Karpas-422 (cell line): Measurements from ENCODE around the gene SDSL. TPM values are rescaled to one million over a fixed set of nuclear protein-coding genes. Genes with fewer than 3 reads are reported as not detected.
A peak's percentile ranks its signal among the peaks of the same experiment; 100 is the strongest.

Experiments used
- DNase-seq: peaks from one replicate; pipeline ENCODE4 v3.0.0-alpha.2; 2015
- H2AFZ ChIP-seq: fragments of 200-600 bp; sonication (generic); 2 replicates; pipeline ENCODE4 v1.6.1; 2014; ENCODE audit warnings: antibody characterized with exemption, low read length, mixed read lengths
- H3K27ac ChIP-seq: fragments of 200-600 bp; sonication (generic); 2 replicates; pipeline ENCODE4 v1.5.1; 2014; ENCODE audit warnings: mild to moderate bottlenecking, low read length, moderate library complexity
- H3K27me3 ChIP-seq: fragments of 200-600 bp; sonication (generic); 2 replicates; pipeline ENCODE4 v1.6.1; 2014; ENCODE audit warnings: low read length, mixed read lengths
- H3K36me3 ChIP-seq: fragments of 200-600 bp; sonication (generic); 2 replicates; pipeline ENCODE4 v1.6.1; 2014; ENCODE audit warnings: low read length, mixed read lengths; ENCODE audit not compliant: insufficient read depth
- H3K4me1 ChIP-seq: fragments of 200-600 bp; sonication (generic); 2 replicates; pipeline ENCODE4 v1.6.1; 2014; ENCODE audit warnings: mild to moderate bottlenecking, low read length, mixed read lengths
- H3K4me2 ChIP-seq: fragments of 200-600 bp; sonication (generic); 2 replicates; pipeline ENCODE4 v1.6.1; 2014; ENCODE audit warnings: low read length, low read depth, mild to moderate bottlenecking; ENCODE audit not compliant: poor library complexity, severe bottlenecking
- H3K4me3 ChIP-seq: fragments of 200-600 bp; sonication (generic); 2 replicates; pipeline ENCODE4 v1.5.1; 2014; ENCODE audit warnings: mild to moderate bottlenecking, antibody characterized with exemption, low read length, mixed read lengths
- H3K79me2 ChIP-seq: fragments of 200-600 bp; sonication (generic); 2 replicates; pipeline ENCODE4 v1.6.1; 2014; ENCODE audit warnings: mild to moderate bottlenecking, low read length, mixed read lengths
- H3K9ac ChIP-seq: fragments of 200-600 bp; sonication (generic); 2 replicates; pipeline ENCODE4 v1.6.0; 2014; ENCODE audit warnings: low read length
- H3K9me2 ChIP-seq: fragments of 200-600 bp; sonication (generic), shearing (Covaris generic); replicated peaks from 2 replicates; pipeline ENCODE4 v1.6.0; 2014; ENCODE audit warnings: mild to moderate bottlenecking, low read length, moderate library complexity; ENCODE audit not compliant: insufficient read depth
- H3K9me3 ChIP-seq: fragments of 300-700, 200-600 bp; sonication (generic); 2 replicates; pipeline ENCODE4 v1.6.1; 2014; ENCODE audit warnings: low read length, mixed read lengths
- H4K20me1 ChIP-seq: fragments of 200-600 bp; sonication (generic); 2 replicates; pipeline ENCODE4 v1.6.1; 2014; ENCODE audit warnings: mild to moderate bottlenecking, antibody characterized with exemption, low read length, low read depth; ENCODE audit not compliant: insufficient read depth
- total RNA-seq: library from RNA; depleted of rRNA; stranded (reverse); fragments of >200 nt; shearing (Covaris generic); gene quantifications from 2 replicates; pipeline ENCODE4 v1.2.3, GENCODE V29; 2014; ENCODE audit warnings: low replicate concordance; rRNA removed

SDSL gene, protein sequence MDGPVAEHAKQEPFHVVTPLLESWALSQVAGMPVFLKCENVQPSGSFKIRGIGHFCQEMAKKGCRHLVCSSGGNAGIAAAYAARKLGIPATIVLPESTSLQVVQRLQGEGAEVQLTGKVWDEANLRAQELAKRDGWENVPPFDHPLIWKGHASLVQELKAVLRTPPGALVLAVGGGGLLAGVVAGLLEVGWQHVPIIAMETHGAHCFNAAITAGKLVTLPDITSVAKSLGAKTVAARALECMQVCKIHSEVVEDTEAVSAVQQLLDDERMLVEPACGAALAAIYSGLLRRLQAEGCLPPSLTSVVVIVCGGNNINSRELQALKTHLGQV
- not detected in 2 replicates for total RNA-seq

DNA sequence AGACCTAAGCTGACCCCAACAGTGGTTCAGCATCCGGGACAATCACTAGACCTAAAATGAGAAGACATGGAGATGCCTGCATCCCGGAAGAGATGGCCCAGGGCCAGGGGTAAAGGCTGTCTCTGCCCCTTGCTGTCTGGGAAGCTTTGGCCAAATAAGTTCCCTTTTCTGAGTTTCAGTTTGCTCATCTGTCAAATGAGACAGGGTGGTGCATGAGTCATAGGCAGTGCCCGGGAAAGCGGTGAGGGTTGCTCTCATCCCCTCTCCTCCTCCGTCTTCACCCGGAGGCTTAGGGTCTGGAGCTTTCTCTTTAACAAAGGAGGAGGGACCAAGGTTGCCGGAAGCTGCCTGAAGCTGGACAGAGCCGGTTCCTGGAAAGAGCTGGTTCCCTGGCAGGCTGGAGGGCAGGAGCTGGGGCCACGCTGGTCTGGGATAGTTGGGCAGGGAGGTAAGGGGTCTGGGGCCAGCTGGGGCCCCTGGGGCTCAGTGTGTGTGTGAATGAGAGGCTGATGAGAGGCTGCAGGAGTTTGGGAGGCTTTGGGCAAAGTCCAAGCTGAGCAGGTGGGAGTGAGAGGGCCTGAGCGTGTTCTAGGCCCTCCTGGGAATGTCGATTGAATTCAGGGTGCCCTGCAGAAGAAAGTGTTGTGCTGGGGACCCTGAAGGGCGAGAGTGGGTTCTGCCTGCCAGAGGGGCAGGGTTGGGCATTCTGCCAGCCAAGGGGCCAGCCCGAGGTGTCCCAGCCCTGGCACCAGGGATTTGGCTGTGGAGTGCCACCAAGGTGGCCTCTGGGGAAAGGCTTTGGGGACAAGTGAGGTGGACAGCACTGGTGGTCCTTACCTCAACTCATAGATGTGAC is at the start of gene SDSL:
SDSL (plus strand) TSS at position 351 of the 856 bp plus-strand sequence. CDS start 5,603 bp downstream, outside the sequence.
- Histone ChIP-seq H3K27ac (no peak within 1 kb of the TSS), H3K4me2 (peak within 1 kb of the TSS; percentile 48), H3K4me3 (no peak within 1 kb of the TSS; the same call in 1 of the 2 replicates), H3K79me2 (no peaks in the 10 kb centered on the region), H3K9ac (no peak within 1 kb of the TSS), H2AFZ (no peak within 1 kb of the TSS), H3K9me3 (no peaks in the 10 kb centered on the region), H4K20me1 (0 out of 2 replicates have a peak, but pooled peaks cover 5% of the 10 kb centered on the region), H3K4me1 (peaks cover 26% of the 10 kb centered on the region), H3K36me3 (no peaks in the 10 kb centered on the region), H3K9me2 (no peaks in the 10 kb centered on the region), H3K27me3 (no peaks in the 10 kb centered on the region)
- DNase-seq, result peak; percentile 83

DNA sequence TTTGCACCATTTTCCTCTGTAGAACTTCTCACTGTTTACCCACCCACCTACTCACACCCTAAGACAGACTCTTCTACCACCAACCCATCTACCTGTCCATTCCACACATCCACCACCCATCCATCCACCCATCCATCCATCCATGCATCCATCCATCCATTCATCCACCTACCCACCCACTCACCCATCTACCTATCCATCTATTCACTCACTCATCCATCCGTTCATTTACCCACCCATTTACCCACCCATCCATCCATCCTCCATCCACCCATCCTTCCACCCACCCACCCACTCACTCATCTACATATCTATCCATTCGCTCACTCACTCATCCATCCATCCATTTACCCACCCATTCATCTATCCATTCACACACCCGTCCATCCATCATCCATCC is 48.7 kb upstream of the SDSL start:
- Histone ChIP-seq H3K9me3 (no peaks in the 10 kb centered on the region), H2AFZ (no peak overlapping the region), H3K4me1 (no peaks in the 10 kb centered on the region; the same call in 1 of the 2 replicates), H3K4me3 (no peak overlapping the region), H3K36me3 (0 out of 2 replicates have a peak, but pooled peaks cover 2% of the 10 kb centered on the region), H3K27ac (no peak overlapping the region), H3K27me3 (no peaks in the 10 kb centered on the region), H3K79me2 (no peaks in the 10 kb centered on the region), H4K20me1 (no peaks in the 10 kb centered on the region), H3K9ac (no peak overlapping the region), H3K4me2 (no peak overlapping the region), H3K9me2 (no peaks in the 10 kb centered on the region)
- no peak for DNase-seq

DNA sequence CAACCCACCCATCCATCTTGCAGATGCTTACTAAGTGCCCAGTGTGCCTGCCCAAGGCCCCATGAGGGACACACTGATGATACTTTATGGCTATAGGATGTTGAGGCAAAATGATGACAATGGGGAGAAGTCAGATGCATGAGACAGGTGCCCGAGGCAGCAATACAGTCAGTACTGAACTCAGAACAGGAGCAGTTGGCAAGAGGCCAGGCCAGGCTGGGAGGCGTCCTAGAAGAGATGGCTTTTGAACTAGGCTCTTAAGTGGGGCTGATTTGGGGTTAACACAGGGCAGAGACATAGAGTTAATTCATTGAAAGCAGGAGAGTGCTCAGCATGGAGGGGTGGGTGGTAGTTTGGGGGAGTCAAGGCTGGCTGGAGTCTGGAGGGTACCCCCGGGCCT is 48.2 kb upstream of the SDSL start:
- Histone ChIP-seq H3K27me3 (no peaks in the 10 kb centered on the region), H3K4me1 (no peaks in the 10 kb centered on the region; the same call in 1 of the 2 replicates), H3K9ac (no peak overlapping the region), H3K36me3 (0 out of 2 replicates have a peak, but pooled peaks cover 2% of the 10 kb centered on the region), H4K20me1 (no peaks in the 10 kb centered on the region), H3K9me3 (no peaks in the 10 kb centered on the region), H3K9me2 (no peaks in the 10 kb centered on the region), H3K27ac (no peak overlapping the region), H3K4me2 (no peak overlapping the region), H3K4me3 (no peak overlapping the region), H3K79me2 (no peaks in the 10 kb centered on the region), H2AFZ (no peak overlapping the region)
- DNase-seq, result no peak

DNA sequence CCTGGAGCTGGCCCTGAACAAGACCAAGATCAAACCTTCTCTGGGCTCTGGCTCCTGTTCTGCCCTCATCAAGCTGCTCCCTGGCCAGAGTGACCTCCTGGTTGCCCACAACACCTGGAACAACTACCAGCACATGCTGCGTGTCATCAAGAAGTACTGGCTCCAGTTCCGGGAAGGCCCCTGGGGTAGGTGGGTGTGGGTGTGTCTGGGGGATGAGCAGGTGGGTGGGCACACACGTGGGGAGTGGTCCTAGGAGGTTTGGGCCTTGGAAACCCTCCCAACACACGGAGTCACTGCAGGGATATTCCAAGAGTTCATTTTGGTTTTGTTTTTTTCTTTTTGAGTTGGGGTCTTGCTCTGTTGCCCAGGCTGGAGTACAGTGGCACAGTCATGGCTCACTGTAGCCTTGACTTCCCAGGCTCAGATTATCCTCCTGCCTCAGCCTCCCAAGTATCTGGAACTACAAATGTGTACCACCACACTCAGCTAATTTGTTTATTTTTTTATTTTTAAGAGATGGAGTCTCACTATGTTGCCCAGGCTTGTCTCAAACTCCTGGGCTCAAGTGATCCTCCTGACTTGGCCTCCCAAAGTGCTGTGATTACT is 47.3 kb upstream of the SDSL start:
- Histone ChIP-seq H3K4me2 (no peak overlapping the region), H4K20me1 (no peaks in the 10 kb centered on the region), H3K27ac (no peak overlapping the region), H3K79me2 (no peaks in the 10 kb centered on the region), H3K9ac (no peak overlapping the region), H3K9me3 (no peaks in the 10 kb centered on the region), H3K36me3 (0 out of 2 replicates have a peak, but pooled peaks cover 2% of the 10 kb centered on the region), H3K4me1 (no peaks in the 10 kb centered on the region; the same call in 1 of the 2 replicates), H3K4me3 (no peak overlapping the region), H2AFZ (no peak overlapping the region), H3K9me2 (no peaks in the 10 kb centered on the region), H3K27me3 (no peaks in the 10 kb centered on the region)
- no peak for DNase-seq

DNA sequence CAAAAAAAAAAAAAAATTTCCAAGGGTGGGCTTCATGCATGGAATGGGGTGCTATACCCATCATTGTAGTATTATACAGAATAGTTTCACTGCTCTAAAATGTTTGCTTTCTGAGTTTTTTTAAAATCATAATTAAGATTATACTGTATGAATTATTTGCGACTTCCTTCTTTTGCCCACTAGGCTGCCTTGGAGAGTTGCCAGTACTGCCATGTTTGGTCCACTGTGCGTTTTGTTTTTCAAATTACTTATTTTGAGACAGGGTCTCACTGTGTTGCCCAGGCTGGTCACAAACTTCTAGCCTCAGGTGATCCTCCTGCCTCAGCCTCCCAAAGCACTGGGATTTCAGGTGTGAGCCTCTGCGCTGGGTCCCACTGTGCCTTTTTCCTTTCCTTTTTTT is 43.9 kb upstream of the SDSL start:
- no peak for DNase-seq
- H3K4me3 ChIP-seq, result no peak overlapping the region
- H3K27me3 ChIP-seq, result no peaks in the 10 kb centered on the region
- H3K9ac ChIP-seq, result no peak overlapping the region
- 0 out of 2 replicates have a peak, but pooled peaks cover 2% of the 10 kb centered on the region for H3K36me3 ChIP-seq
- H3K9me2 ChIP-seq, result no peaks in the 10 kb centered on the region
- H3K4me1 ChIP-seq, result no peaks in the 10 kb centered on the region
- no peak overlapping the region for H2AFZ ChIP-seq
- H3K27ac ChIP-seq, result no peak overlapping the region
- H3K9me3 ChIP-seq, result no peaks in the 10 kb centered on the region
- no peaks in the 10 kb centered on the region for H4K20me1 ChIP-seq
- H3K4me2 ChIP-seq, result no peak overlapping the region
- no peaks in the 10 kb centered on the region for H3K79me2 ChIP-seq

DNA sequence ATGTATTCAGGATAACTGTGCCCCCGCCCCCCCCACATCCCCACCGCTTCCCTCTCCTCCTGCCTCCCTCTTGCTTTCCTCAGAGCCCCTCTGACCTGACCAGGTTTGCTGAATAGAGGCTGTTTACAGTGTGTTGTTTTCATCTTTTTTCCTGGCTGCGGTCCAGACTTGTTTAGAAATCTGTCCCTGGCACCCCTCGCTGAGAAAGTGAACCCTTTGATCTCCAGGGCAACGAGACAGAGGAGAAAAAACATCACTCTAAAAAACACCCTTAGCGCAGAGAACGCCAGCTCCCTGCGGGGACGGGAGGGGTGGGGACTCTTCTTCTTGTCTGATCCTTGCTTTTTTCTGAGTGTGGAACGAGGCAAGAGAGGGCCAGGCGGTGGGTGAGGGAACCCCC is 41.0 kb upstream of the SDSL start:
- Histone ChIP-seq H3K4me3 (no peak overlapping the region), H3K4me2 (no peak overlapping the region), H3K9me3 (no peaks in the 10 kb centered on the region), H4K20me1 (no peaks in the 10 kb centered on the region), H3K9ac (no peak overlapping the region), H2AFZ (no peak overlapping the region), H3K9me2 (no peaks in the 10 kb centered on the region), H3K4me1 (no peaks in the 10 kb centered on the region), H3K27me3 (no peaks in the 10 kb centered on the region), H3K27ac (no peak overlapping the region), H3K79me2 (no peaks in the 10 kb centered on the region), H3K36me3 (0 out of 2 replicates have a peak, but pooled peaks cover 2% of the 10 kb centered on the region)
- DNase-seq, result no peak

DNA sequence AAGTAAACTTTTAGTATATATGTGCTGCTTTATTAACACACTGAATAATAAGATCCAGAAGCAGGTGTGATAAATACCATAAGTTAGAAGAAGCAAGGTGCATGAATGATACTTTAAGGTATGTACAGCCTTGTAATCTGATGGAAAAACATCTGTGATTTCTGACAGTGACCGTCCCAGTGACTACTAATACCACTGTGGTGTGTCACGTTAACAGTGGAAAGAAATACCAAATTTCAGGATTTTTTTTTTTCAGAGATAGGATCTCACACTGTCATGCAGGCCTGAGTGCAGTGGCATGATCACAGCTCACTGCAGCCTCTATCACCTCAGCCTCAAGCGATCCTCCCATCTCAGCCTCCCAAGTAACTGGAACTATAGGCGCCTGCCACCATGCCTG is 40.0 kb upstream of the SDSL start:
- no peak overlapping the region for H3K27ac ChIP-seq
- H3K9me2 ChIP-seq, result no peaks in the 10 kb centered on the region
- DNase-seq, result no peak
- H3K9me3 ChIP-seq, result no peaks in the 10 kb centered on the region
- no peak overlapping the region for H3K4me2 ChIP-seq
- H3K79me2 ChIP-seq, result no peaks in the 10 kb centered on the region
- H3K36me3 ChIP-seq, result no peaks in the 10 kb centered on the region
- no peak overlapping the region for H2AFZ ChIP-seq
- no peak overlapping the region for H3K4me3 ChIP-seq
- no peak overlapping the region for H3K9ac ChIP-seq
- H4K20me1 ChIP-seq, result no peaks in the 10 kb centered on the region
- no peaks in the 10 kb centered on the region for H3K27me3 ChIP-seq
- H3K4me1 ChIP-seq, result no peaks in the 10 kb centered on the region

DNA sequence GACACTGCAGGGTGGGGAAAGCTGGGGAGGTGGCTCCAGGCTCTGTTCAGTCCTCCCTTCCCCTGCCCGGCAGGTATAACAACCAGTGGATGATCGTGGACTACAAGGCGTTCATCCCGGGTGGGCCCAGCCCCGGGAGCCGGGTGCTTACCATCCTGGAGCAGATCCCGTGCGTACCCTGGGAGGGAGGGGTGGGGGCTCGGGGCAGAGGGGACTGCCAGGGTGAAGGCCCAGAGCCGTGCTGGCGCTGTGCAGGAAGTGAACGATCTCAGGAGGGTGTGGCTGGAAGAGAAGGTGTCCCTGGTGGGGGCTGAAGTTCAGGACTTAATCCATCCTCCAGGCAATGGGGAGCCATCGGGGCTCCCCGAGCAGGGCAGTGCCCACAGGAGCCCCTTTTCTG is 37.4 kb upstream of the SDSL start:
- Histone ChIP-seq H3K27ac (no peak overlapping the region), H3K4me2 (no peak overlapping the region), H3K79me2 (no peaks in the 10 kb centered on the region), H3K36me3 (no peaks in the 10 kb centered on the region), H3K9me2 (no peaks in the 10 kb centered on the region), H4K20me1 (no peaks in the 10 kb centered on the region), H3K4me3 (no peak overlapping the region), H3K9me3 (no peaks in the 10 kb centered on the region), H3K27me3 (no peaks in the 10 kb centered on the region), H3K9ac (no peak overlapping the region), H2AFZ (no peak overlapping the region), H3K4me1 (no peaks in the 10 kb centered on the region)
- no peak for DNase-seq
